ENCODE measurements around the gene FRYL.

DNA sequence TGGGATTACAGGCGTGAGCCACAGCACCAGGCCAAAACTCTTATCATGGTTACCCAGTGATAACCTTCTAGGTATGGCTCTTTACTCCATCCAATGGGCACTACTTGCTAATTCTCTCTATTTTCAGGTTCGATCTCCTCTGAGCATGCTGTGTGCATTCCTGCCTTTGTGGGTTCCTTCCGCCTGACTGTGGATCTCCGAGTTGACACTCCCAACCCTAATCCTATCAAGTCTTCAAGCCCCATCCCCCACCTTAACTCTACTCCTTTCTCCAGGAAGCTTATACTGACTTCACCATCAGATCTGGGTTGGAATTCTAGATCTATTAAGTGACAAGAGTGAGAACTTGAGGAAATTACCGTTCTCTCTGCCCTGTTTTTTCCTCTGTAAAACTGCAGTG lies 225.5 kb downstream of the FRYL start:
- TF ChIP-seq POLR2AphosphoS5 (IDR thresholded peaks at IDR 0.05) (no peak), CTCF (IDR thresholded peaks at IDR 0.05) (no peak)
